ENCODE results near the gene RARRES1. TPM values are rescaled to one million over a fixed set of nuclear protein-coding genes. Genes with fewer than 3 reads are reported as not detected.

RARRES1 gene
- total and polyA plus RNA-seq, 4 donors = 36.3 to 110 (median 51.6) TPM

DNA sequence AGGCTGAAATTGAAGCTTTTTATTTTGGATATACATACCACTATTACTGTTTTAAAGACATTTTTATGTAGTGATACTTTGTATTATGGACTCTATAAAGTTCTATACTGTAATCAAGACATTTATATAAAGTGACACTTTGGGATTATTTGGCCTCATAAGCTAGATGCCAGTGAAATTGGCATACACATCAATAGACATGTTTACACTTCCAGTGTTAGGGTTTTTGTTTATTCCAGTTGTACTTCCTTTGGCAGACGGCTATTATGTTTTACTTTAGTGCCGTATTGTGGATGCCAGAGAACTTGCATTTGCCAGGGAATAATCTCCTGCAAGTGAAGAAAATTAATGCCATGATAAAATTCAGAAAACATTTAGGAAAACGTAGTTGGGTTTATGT lies 65.8 kb downstream of the RARRES1 start:
- Histone ChIP-seq H3K36me3 (ENCODE audit: control insufficient read depth in 4 of 4, insufficient read depth in 4 of 4, low read length in 4 of 4) (peaks cover 14 to 52% (median 24%) of the 10 kb centered on the region in 4 donors), H3K9me3 (ENCODE audit: control insufficient read depth in 4 of 4, insufficient read depth in 3 of 4, low read length in 3 of 4) (no peaks in the 10 kb centered on the region), H3K4me3 (no peak overlapping the region), H3K27ac (ENCODE audit: low read depth in 1 of 2, low read length in 1 of 2) (no peak overlapping the region), H3K9ac (ENCODE audit: insufficient read depth in 1 of 2, low read length in 2 of 2) (peak overlapping the region in 1 of 2 donors; percentile 30), H3K27me3 (ENCODE audit: control insufficient read depth in 3 of 3, insufficient read depth in 3 of 3, low read length in 2 of 3) (no peaks in the 10 kb centered on the region), H3K4me1 (ENCODE audit: control insufficient read depth in 5 of 5, insufficient read depth in 5 of 5, low read length in 5 of 5) (peaks cover 0 to 42% (median 0%) of the 10 kb centered on the region in 5 donors)
- WGBS, 2 donors = 67 to 71% methylated on average over 3 of the region's 3 CpGs
- ATAC-seq (ENCODE audit: insufficient read depth, low FRiP score) (no peak), DNase-seq (peak in 2 of 3 donors; percentile 72)
- TF ChIP-seq, protein P1, sequence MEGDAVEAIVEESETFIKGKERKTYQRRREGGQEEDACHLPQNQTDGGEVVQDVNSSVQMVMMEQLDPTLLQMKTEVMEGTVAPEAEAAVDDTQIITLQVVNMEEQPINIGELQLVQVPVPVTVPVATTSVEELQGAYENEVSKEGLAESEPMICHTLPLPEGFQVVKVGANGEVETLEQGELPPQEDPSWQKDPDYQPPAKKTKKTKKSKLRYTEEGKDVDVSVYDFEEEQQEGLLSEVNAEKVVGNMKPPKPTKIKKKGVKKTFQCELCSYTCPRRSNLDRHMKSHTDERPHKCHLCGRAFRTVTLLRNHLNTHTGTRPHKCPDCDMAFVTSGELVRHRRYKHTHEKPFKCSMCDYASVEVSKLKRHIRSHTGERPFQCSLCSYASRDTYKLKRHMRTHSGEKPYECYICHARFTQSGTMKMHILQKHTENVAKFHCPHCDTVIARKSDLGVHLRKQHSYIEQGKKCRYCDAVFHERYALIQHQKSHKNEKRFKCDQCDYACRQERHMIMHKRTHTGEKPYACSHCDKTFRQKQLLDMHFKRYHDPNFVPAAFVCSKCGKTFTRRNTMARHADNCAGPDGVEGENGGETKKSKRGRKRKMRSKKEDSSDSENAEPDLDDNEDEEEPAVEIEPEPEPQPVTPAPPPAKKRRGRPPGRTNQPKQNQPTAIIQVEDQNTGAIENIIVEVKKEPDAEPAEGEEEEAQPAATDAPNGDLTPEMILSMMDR (IDR thresholded peaks at IDR 0.05; ENCODE audit: control extremely low read depth, extremely low read depth) = no peak

DNA sequence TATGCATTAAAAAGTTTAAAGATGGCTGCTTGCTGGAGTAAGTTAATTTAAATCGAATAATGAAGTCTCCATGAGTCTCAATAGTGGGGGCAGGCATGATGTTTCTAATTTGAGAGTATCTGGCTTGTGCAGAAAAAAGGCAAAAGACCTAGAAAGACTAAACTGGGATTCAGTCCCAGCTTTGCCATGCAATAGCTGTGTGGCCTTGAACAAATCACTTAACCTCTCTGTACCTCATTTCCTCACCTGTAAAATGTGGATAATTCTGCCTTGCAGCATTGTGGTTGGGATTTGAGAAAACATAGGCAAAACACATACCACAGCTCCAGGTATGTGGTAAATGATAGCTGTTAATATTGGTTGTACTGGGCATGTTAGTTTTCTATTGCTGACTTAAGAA lies 68.4 kb downstream of the RARRES1 start:
- ATAC-seq (ENCODE audit: insufficient read depth, low FRiP score) (no peak), DNase-seq (no peak)
- TF ChIP-seq, protein P1 (IDR thresholded peaks at IDR 0.05; ENCODE audit: control extremely low read depth, extremely low read depth) = no peak
- peaks cover 20 to 51% (median 29%) of the 10 kb centered on the region in 4 donors for H3K36me3 ChIP-seq (ENCODE audit: control insufficient read depth in 4 of 4, insufficient read depth in 4 of 4, low read length in 4 of 4)
- no peak overlapping the region for H3K27ac ChIP-seq (ENCODE audit: low read depth in 1 of 2, low read length in 1 of 2)
- WGBS, 2 donors = 93% methylated on average over 1 of the region's 1 CpG
- H3K9ac ChIP-seq (ENCODE audit: insufficient read depth in 1 of 2, low read length in 2 of 2) = no peak overlapping the region
- H3K4me1 ChIP-seq (ENCODE audit: control insufficient read depth in 5 of 5, insufficient read depth in 5 of 5, low read length in 5 of 5) = peaks cover 0 to 32% (median 0%) of the 10 kb centered on the region in 5 donors
- H3K27me3 ChIP-seq (ENCODE audit: control insufficient read depth in 3 of 3, insufficient read depth in 3 of 3, low read length in 2 of 3) = no peaks in the 10 kb centered on the region
- H3K9me3 ChIP-seq (ENCODE audit: control insufficient read depth in 4 of 4, insufficient read depth in 3 of 4, low read length in 3 of 4) = no peaks in the 10 kb centered on the region
- no peak overlapping the region for H3K4me3 ChIP-seq

DNA sequence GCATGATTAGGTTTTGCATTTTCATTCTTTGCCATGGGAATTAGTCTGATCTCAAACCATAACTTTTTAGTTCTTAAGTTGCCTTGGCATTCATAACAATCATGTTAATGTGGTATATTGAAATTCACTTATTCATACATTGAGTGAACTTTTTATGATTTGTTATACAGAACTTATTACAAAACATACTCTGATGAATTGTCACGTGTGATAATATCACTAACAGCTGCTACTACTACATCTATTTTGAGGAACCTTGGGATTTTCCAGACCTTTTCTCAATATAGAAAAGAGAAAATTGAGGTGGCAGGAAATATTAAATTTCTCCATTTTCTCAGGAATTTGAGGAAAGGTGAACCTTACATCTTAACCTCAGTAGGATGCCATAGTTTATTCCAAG lies 69.0 kb downstream of the RARRES1 start:
- peaks cover 20 to 48% (median 28%) of the 10 kb centered on the region in 4 donors for H3K36me3 ChIP-seq (ENCODE audit: control insufficient read depth in 4 of 4, insufficient read depth in 4 of 4, low read length in 4 of 4)

More for the DNA sequence above, 69.0 kb downstream of the RARRES1 start:
- Histone ChIP-seq H3K9ac (ENCODE audit: insufficient read depth in 1 of 2, low read length in 2 of 2) (no peak overlapping the region), H3K27me3 (ENCODE audit: control insufficient read depth in 3 of 3, insufficient read depth in 3 of 3, low read length in 2 of 3) (no peaks in the 10 kb centered on the region), H3K4me1 (ENCODE audit: control insufficient read depth in 5 of 5, insufficient read depth in 5 of 5, low read length in 5 of 5) (peaks cover 0 to 27% (median 0%) of the 10 kb centered on the region in 5 donors), H3K27ac (ENCODE audit: low read depth in 1 of 2, low read length in 1 of 2) (no peak overlapping the region), H3K4me3 (no peak overlapping the region), H3K9me3 (ENCODE audit: control insufficient read depth in 4 of 4, insufficient read depth in 3 of 4, low read length in 3 of 4) (no peaks in the 10 kb centered on the region)
- TF ChIP-seq, protein P1 (IDR thresholded peaks at IDR 0.05; ENCODE audit: control extremely low read depth, extremely low read depth) = no peak
- 88 to 91% methylated on average over 1 of the region's 1 CpG for WGBS, 2 donors
- peak in 1 of 3 donors; percentile 47 for DNase-seq
- no peak for ATAC-seq (ENCODE audit: insufficient read depth, low FRiP score)
